GM12875 (cell line): ENCODE data around the gene RBM8A.

Experiments used
- H3K4me3 ChIP-seq: one replicate; pipeline ENCODE4 v1.5.1; 2011; ENCODE audit warnings: low read depth, low read length, control low read depth
- TF ChIP-seq, protein P1 (sequence below): IDR thresholded peaks from 2 replicates; pipeline ENCODE4 v1.5.1; 2011; ENCODE audit warnings: low read depth, mild to moderate bottlenecking, control low read depth, inconsistent platforms, low read length, moderate library complexity, borderline replicate concordance; ENCODE audit not compliant: insufficient read depth

RBM8A gene

DNA sequence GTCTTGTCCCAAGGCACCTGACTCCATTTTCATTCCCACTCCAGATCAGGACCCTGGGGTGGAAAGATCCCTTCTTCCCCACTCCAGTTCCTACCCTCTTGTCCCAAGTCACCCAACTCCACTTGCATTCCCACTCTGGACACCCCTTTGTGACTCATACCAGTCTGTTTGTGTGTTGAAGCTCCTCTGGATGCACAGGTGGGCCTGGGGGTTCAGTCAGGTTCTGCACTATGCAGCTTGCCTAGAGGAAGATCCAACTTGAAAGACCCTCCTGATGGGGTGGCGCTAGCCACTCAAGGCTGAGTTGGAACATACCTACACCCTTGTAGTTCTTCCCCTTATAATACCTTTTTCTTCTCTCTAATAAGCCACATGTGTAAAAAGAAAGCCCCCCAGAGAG is 31.8 kb downstream of the RBM8A start:
- TF ChIP-seq, protein P1, sequence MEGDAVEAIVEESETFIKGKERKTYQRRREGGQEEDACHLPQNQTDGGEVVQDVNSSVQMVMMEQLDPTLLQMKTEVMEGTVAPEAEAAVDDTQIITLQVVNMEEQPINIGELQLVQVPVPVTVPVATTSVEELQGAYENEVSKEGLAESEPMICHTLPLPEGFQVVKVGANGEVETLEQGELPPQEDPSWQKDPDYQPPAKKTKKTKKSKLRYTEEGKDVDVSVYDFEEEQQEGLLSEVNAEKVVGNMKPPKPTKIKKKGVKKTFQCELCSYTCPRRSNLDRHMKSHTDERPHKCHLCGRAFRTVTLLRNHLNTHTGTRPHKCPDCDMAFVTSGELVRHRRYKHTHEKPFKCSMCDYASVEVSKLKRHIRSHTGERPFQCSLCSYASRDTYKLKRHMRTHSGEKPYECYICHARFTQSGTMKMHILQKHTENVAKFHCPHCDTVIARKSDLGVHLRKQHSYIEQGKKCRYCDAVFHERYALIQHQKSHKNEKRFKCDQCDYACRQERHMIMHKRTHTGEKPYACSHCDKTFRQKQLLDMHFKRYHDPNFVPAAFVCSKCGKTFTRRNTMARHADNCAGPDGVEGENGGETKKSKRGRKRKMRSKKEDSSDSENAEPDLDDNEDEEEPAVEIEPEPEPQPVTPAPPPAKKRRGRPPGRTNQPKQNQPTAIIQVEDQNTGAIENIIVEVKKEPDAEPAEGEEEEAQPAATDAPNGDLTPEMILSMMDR, result no peak
- no peak overlapping the region for H3K4me3 ChIP-seq

DNA sequence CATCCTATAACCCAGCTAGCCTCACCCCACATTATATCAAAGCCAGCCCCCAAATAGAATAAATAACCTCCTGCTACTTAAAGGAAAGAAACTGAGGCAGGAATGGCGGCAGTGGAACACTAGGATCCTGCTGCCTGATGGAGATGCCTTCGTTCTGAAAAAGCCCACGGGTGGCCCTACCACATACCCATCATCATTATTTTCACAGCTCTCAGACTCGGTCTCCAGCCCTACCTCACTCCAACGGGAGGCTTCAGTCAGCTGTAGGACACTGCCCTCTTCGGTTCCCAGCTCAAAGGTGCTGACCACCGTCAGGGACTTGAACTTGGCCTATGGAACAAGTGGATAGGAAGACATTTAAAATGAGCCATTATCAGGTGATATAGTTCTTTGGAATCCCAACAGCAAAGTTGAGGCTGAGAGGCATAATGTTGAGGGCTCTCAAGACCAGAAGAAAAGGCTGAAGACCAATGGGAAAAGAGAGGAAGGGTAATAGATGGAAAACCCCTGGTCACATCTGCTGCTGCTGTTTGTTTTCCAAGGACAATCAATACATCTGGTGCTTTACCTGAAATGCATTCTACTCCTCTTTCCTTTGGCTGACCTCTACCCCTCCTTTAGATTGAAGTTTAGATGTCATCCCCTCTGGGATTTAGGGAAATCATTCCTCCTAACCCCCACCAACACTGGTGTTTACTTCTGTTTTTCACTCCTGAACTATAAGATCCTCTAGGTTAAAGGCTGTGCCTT is 33.8 kb downstream of the RBM8A start:
- H3K4me3 ChIP-seq, result no peak overlapping the region
- TF ChIP-seq, protein P1, result no peak

DNA sequence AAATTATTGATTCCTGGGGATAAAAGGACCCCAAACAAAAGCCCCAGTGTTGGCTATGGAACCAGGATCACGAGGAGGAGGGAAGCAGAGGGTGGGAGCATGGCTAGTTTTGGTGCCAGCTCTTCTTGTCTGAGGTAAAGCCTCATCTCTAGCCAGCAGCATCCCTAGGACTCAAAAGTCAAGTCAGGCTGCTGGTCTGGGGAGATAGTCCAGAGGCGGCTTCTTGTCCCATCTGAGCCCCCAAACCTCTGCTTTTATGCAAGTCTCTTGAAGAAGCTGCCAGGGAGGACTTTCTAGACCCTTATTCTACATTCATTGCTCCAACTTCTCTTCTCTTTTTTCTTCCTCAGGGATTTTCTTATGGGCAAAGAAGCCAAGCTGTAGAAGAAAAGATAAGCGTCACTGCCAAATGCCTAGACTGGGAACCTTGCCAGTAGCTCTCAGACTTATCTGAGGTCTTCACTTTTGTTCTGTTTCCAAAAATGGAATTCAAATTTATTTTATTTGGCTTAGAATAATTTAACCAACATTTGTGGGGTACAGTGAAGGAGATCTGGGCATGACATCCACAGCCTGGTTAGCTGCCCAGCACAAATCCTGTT is 34.7 kb downstream of the RBM8A start:
- no peak overlapping the region for H3K4me3 ChIP-seq
- TF ChIP-seq, protein P1, result no peak

DNA sequence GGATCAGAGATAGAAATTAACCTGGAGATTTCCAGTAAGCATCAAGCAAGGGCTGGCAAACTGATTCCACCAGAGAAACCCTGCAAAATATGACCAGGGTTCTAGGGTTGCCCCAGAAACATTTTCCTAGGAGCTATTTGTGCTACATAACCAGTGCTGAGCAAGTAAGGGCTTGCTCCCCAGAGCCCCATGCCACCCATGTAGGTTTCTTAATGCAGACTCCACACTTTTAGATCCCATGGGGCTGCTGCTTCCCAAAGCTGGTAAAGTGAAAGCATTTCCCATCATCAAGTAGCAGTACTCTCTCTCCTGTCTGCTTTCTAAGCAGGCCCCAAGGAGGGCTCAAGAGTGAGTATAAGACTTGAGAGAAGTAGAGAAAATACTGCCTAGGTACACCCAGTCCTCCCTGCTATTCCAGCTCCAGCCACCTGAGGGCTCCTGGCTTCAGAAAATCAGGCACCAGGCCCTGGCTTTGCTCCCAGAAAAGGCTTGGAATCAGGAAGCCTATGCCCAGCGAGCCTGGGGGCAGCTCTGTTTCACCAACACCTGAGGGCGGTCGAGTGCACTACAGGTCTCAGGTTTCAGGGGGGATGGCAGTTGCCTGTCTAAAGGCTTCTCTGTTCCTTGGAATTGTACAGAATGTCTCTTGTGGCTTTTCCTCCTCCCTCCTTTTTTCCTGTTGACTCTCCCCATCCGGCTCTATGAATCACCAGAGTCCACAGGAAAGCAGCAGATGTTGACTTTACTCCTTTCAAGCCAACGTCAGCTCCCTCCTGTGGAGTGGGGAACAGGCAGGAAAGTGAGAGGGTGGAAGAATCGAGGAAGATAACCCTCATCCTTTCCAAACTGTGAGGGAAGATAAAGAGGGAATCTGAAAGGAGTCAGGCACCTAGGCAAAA is 35.4 kb downstream of the RBM8A start:
- H3K4me3 ChIP-seq, result no peak overlapping the region

DNA sequence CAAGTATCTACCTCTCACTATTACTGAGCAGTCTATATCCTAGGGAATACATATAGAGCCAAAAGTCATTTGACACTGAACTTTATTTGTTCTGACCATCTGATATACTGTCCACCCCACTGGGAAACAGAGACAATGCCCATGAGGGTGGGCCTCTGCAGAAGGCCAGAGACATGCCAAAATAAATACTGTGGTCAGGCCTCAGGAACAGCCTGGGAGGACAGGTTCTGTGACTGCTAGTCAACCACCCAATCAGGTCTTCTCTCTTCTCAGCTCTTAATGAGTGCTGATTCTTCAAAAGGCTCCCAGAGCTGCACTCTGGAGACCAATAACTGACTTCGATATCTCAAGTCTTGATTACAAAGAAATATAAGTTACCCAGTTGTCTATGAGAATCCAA is 36.1 kb downstream of the RBM8A start:
- no peak overlapping the region for H3K4me3 ChIP-seq
- TF ChIP-seq, protein P1, result no peak

More for the DNA sequence above, 35.4 kb downstream of the RBM8A start:
- TF ChIP-seq, protein P1, result peak; percentile 84

DNA sequence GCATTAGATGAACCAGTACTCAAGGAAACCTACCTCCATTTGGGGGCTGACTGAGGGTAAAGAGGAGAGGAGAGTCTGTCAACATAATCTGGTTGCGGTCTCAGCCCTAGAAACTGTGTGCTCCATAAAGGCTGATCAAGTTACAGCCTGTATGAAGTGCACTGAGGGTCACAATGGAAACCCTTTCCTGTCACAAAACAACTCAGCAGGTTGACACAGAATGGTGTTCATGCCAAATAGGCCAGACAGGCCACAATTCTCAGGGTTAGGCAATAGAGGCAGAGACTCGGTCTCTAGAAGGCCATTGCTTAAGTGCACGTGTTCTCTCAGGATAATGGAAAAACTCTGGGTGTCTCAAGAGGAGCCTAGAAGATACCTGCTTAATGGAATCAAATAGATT is 37.6 kb downstream of the RBM8A start:
- TF ChIP-seq, protein P1, result no peak
- H3K4me3 ChIP-seq, result no peak overlapping the region

DNA sequence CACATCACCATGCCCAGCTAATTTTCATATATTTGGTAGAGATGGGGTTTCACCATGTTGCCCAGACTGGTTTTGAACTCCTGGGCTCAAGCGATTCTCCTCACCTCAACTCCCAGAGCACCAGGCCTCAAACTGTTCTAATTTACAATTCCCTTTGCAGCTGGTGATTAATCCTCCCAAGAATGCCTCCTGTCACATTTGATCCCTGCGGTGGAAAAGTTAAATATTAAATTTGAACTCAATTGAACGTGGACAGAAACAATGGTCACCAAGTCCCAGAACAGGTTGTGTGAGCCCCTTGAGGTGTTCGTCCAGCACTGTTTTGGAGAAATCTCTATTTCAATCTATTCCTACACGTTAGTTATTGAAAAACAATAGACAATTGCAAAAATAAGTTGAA is 39.7 kb downstream of the RBM8A start:
- no peak overlapping the region for H3K4me3 ChIP-seq
- TF ChIP-seq, protein P1, result no peak
